Measurements from ENCODE around the gene DPP6. TPM values are rescaled to one million over a fixed set of nuclear protein-coding genes. Genes with fewer than 3 reads are reported as not detected.

The DPP6 gene
- polyA plus RNA-seq, 2 of the 4 experiments (the other 2 are of a cell fraction): not detected

DNA sequence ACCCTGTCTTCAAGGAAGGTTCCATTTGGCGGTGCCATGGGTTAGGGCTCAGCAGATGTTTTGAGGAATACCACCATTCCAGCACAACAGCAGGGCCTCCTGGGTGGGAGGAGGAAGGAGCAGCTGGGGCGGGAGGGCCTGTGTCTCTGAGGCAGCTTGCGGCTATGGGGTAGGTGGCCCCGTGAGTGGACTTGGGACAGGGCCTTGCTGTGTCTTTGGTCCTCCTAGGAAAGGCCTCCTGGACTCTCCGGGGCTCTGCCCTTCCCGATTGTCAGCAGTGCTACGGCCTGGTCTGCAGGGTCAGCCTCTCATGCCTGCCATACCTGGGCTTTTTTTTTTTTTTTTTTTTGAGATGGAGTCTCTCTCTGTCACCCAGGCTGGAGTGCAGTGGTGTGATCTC lies 854.0 kb downstream of the DPP6 start:
- H3K9me3 ChIP-seq: peaks cover 4% of the 10 kb centered on the region; the same call in 1 of the 3 replicates
- WGBS (ENCODE audit: missing lambda C conversion rate): 62% methylated on average over 7 of the region's 7 CpGs

DNA sequence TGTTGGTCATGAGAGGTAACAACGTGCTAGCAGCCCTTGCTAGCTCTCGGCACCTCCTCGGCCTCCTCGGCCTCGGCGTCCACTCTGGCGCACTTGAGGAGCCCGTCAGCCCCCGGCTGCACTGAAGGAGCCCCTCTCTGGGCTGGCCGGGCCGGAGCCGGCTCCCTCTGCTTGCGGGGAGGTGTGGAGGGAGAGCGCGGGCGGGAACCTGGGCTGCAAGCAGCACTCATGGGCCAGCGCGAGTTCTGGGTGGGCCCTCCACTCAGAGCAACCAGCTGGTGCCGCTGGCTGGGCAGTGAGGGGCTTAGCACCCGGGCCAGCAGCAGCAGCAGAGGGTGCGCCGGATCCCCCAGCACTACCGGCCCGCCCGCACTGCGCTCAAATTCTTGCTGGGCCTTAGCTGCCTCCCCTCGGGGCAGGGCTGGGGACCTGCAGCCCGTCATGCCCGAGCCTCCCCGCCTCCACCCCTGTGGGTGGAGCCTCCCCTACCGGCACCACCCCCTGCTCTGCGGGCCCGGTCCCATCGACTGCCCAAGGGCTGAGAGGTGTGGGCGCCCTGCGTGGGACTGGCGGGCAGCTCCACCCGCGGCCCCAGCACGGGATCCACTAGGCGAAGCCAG lies 854.6 kb downstream of the DPP6 start:
- ChIA-PET POLR2A (interaction anchor here (0.7 kb wide), 1 partner anchor 9 kb away, joined by 6 read pairs; no protein-coding TSS in a partner anchor), CTCF (interaction anchor here (0.6 to 2.2 kb wide), 4 partner anchors 21 to 627 kb away, joined by 3 to 9 read pairs (median 3); no protein-coding TSS in a partner anchor)
- Histone ChIP-seq H3K9me3 (peaks cover 9% of the 10 kb centered on the region; the same call in 2 of the 3 replicates), H3K4me2 (no peak overlapping the region), H3K4me3 (no peak overlapping the region), H3K27ac (no peak overlapping the region), H3K4me1 (no peaks in the 10 kb centered on the region)
- DNase-seq (ENCODE audit: low read depth in 1 of 2, low spot score in 1 of 2): no peak
- ATAC-seq: no peak
- 65% methylated on average over 17 of the region's 41 CpGs for WGBS (ENCODE audit: missing lambda C conversion rate)
- no peak for TF ChIP-seq SMC3 (IDR thresholded peaks at IDR 0.05)
- no peak for TF ChIP-seq FOSL2 (IDR thresholded peaks at IDR 0.05)
- no peak for TF ChIP-seq FOSL2 (CRISPR knock-in tag; IDR thresholded peaks at IDR 0.05)
- TF ChIP-seq, protein P1, sequence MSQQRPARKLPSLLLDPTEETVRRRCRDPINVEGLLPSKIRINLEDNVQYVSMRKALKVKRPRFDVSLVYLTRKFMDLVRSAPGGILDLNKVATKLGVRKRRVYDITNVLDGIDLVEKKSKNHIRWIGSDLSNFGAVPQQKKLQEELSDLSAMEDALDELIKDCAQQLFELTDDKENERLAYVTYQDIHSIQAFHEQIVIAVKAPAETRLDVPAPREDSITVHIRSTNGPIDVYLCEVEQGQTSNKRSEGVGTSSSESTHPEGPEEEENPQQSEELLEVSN (IDR thresholded peaks at IDR 0.05; ENCODE audit: borderline replicate concordance, low read depth): no peak
- TF ChIP-seq JUN (IDR thresholded peaks at IDR 0.05): no peak
- TF ChIP-seq ESRRA (IDR thresholded peaks at IDR 0.05; ENCODE audit: borderline replicate concordance, low read length): no peak
- TF ChIP-seq GATA3 (IDR thresholded peaks at IDR 0.05; ENCODE audit: borderline replicate concordance): no peak
- no peak for TF ChIP-seq MAZ (IDR thresholded peaks at IDR 0.05; ENCODE audit: borderline replicate concordance, low read depth, low read length)
- TF ChIP-seq SREBF2 (IDR thresholded peaks at IDR 0.05): no peak
- FAIRE-seq: no peak

More for the DNA sequence above, 854.0 kb downstream of the DPP6 start:
- POLR2A ChIA-PET: interaction anchor here (0.7 kb wide), 1 partner anchor 9 kb away, joined by 6 read pairs; no protein-coding TSS in a partner anchor
- TF ChIP-seq GATA3 (IDR thresholded peaks at IDR 0.05; ENCODE audit: borderline replicate concordance) (no peak), FOSB (CRISPR knock-in tag; IDR thresholded peaks at IDR 0.05) (no peak), ZNF302 (CRISPR knock-in tag; IDR thresholded peaks at IDR 0.05) (no peak)
- FAIRE-seq: no peak
- Histone ChIP-seq H3K4me3 (no peak overlapping the region), H3K27ac (no peak overlapping the region), H3K4me1 (no peaks in the 10 kb centered on the region), H3K4me2 (no peak overlapping the region)
- DNase-seq (ENCODE audit: low read depth in 1 of 2, low spot score in 1 of 2): no peak
- ATAC-seq: no peak
- CTCF ChIA-PET: interaction anchor here (0.6 to 4.0 kb wide), 4 partner anchors 8 to 627 kb away, joined by 3 to 28 read pairs (median 3); no protein-coding TSS in a partner anchor

DNA sequence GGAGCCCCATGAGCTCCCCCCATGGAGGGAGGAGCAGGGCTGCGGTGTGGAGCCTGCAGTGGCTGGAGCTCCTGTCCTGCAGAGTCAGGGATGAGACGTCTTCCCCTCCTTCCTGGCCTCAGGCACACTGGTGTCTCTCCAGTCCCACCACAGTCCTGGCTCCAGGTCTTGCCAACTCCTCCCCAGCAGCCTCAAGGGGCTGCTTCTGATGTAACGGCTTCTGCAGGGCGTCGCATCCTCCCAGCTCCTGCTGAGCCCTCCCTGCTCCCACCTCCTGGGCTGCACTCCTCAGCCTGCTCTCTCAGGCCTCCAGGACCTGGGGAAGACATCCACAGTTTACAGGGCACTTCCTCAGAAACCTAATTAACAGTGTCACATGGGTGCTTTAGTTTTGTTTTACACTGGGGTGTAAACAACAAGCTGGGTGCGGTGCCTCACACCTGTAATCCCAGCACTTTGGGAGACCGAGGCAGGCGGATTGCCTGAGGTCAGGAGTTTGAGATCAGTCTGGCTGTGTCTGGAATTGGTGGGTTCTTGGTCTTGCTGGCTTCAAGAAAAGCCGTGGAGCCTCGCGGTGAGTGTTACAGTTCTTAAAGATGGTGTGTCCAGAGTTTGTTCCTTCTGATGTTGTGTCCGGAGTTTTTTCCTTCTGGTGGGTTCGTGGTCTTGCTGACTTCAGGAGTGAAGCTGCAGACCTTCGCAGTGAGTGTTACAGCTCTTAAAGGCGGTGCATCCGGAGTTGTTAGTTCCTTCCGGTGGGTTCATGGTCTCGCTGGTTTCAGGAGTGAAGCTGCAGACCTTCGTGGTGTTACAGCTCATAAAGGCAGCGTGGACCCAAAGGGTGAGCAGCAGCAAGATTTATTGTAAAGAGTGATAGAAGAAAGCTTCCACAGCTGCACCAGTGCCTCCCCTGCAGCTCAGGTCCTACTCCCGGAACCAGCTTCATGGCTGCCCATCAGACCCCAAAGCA lies 855.7 kb downstream of the DPP6 start:
- Histone ChIP-seq H3K4me2 (no peak overlapping the region), H3K4me1 (no peaks in the 10 kb centered on the region), H3K27ac (no peak overlapping the region), H3K4me3 (no peak overlapping the region), H3K9me3 (peaks cover 9% of the 10 kb centered on the region; the same call in 2 of the 3 replicates)
- POLR2A ChIA-PET: no interaction called here
- 48% methylated on average over 19 of the region's 21 CpGs for WGBS (ENCODE audit: missing lambda C conversion rate)
- ATAC-seq (peak in 1 of 2 experiments; percentile 23; a peak in 2 of 6 replicates), DNase-seq (ENCODE audit: low read depth in 1 of 2, low spot score in 1 of 2) (no peak), FAIRE-seq (no peak)
- CTCF ChIA-PET: interaction anchor here (0.6 to 2.2 kb wide), 3 partner anchors 8 to 94 kb away, joined by 3 to 9 read pairs (median 3); no protein-coding TSS in a partner anchor
- TF ChIP-seq RNF2 (IDR thresholded peaks at IDR 0.05; ENCODE audit: borderline replicate concordance, low read depth): no peak
- TF ChIP-seq JUNB (IDR thresholded peaks at IDR 0.05): no peak
- TF ChIP-seq PHF8 (IDR thresholded peaks at IDR 0.05; ENCODE audit: borderline replicate concordance, low read depth): no peak
- no peak for TF ChIP-seq CBX8 (IDR thresholded peaks at IDR 0.05)
- no peak for TF ChIP-seq ESRRA (IDR thresholded peaks at IDR 0.05; ENCODE audit: borderline replicate concordance, low read length)
- TF ChIP-seq FOXS1 (CRISPR knock-in tag; IDR thresholded peaks at IDR 0.05): no peak
- TF ChIP-seq, protein P2, sequence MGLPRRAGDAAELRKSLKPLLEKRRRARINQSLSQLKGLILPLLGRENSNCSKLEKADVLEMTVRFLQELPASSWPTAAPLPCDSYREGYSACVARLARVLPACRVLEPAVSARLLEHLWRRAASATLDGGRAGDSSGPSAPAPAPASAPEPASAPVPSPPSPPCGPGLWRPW (IDR thresholded peaks at IDR 0.05): no peak
- TF ChIP-seq GATA3 (IDR thresholded peaks at IDR 0.05; ENCODE audit: borderline replicate concordance): no peak
- no peak for TF ChIP-seq ZSCAN20 (CRISPR knock-in tag; IDR thresholded peaks at IDR 0.05)
- TF ChIP-seq RAD21 (conservative IDR thresholded peaks at IDR 0.05 in 1 of 2, IDR thresholded peaks at IDR 0.05 in 1 of 2): no peak
- no peak for TF ChIP-seq JUN (IDR thresholded peaks at IDR 0.05)
- TF ChIP-seq, protein P3, sequence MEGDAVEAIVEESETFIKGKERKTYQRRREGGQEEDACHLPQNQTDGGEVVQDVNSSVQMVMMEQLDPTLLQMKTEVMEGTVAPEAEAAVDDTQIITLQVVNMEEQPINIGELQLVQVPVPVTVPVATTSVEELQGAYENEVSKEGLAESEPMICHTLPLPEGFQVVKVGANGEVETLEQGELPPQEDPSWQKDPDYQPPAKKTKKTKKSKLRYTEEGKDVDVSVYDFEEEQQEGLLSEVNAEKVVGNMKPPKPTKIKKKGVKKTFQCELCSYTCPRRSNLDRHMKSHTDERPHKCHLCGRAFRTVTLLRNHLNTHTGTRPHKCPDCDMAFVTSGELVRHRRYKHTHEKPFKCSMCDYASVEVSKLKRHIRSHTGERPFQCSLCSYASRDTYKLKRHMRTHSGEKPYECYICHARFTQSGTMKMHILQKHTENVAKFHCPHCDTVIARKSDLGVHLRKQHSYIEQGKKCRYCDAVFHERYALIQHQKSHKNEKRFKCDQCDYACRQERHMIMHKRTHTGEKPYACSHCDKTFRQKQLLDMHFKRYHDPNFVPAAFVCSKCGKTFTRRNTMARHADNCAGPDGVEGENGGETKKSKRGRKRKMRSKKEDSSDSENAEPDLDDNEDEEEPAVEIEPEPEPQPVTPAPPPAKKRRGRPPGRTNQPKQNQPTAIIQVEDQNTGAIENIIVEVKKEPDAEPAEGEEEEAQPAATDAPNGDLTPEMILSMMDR (IDR thresholded peaks at IDR 0.05): no peak
- TF ChIP-seq HEYL (CRISPR knock-in tag; IDR thresholded peaks at IDR 0.05): no peak
- TF ChIP-seq SREBF2 (IDR thresholded peaks at IDR 0.05): no peak
- TF ChIP-seq, protein P4, sequence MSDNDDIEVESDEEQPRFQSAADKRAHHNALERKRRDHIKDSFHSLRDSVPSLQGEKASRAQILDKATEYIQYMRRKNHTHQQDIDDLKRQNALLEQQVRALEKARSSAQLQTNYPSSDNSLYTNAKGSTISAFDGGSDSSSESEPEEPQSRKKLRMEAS (IDR thresholded peaks at IDR 0.05): no peak
- TF ChIP-seq, protein P5, sequence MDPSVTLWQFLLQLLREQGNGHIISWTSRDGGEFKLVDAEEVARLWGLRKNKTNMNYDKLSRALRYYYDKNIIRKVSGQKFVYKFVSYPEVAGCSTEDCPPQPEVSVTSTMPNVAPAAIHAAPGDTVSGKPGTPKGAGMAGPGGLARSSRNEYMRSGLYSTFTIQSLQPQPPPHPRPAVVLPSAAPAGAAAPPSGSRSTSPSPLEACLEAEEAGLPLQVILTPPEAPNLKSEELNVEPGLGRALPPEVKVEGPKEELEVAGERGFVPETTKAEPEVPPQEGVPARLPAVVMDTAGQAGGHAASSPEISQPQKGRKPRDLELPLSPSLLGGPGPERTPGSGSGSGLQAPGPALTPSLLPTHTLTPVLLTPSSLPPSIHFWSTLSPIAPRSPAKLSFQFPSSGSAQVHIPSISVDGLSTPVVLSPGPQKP (IDR thresholded peaks at IDR 0.05; ENCODE audit: low read depth, low read length): no peak
- TF ChIP-seq SMC3 (IDR thresholded peaks at IDR 0.05): no peak
- no peak for TF ChIP-seq MYC (IDR thresholded peaks at IDR 0.05; ENCODE audit: borderline replicate concordance, low read length)
